Immature natural killer cell (primary cell): ENCODE measurements around the gene OGDH. TPM values are rescaled to one million over a fixed set of nuclear protein-coding genes. Genes with fewer than 3 reads are reported as not detected.
"Not testable (repeated sequence)": the region's sequence is repeated elsewhere in the genome, so short reads cannot be mapped to it uniquely, and the experiment has no call there.

Experiments used
- DNase-seq, 3 donors: peaks; one replicate each; pipeline ENCODE4 v3.0.0; 2022; ENCODE audit warnings: mixed read lengths in 1 of 3
- H3K27ac Mint-ChIP-seq, 6 donors: one replicate each; pipeline ENCODE4 v1.8.0; 2020; ENCODE audit warnings: mixed read lengths in 6 of 6, mild to moderate bottlenecking in 5 of 6, inconsistent platforms in 4 of 6, moderate library complexity in 3 of 6
- H3K27me3 Mint-ChIP-seq, 3 donors: one replicate each; pipeline ENCODE4 v1.8.0; 2020 to 2021; ENCODE audit warnings: low read depth in 3 of 3, mild to moderate bottlenecking in 3 of 3, mixed read lengths in 3 of 3, moderate library complexity in 3 of 3, inconsistent platforms in 1 of 3
- H3K36me3 Mint-ChIP-seq, 3 donors: one replicate each; pipeline ENCODE4 v1.8.0; 2020; ENCODE audit warnings: mixed read lengths in 3 of 3, inconsistent platforms in 2 of 3, mild to moderate bottlenecking in 2 of 3
- H3K4me1 Mint-ChIP-seq, 2 donors: one replicate each; pipeline ENCODE4 v1.8.0; 2020; ENCODE audit warnings: inconsistent platforms in 2 of 2, mild to moderate bottlenecking in 2 of 2, mixed read lengths in 2 of 2, moderate library complexity in 1 of 2
- H3K4me3 Mint-ChIP-seq, 5 donors: one replicate each; pipeline ENCODE4 v1.8.0; 2020; ENCODE audit warnings: mild to moderate bottlenecking in 5 of 5, mixed read lengths in 5 of 5, inconsistent platforms in 3 of 5, moderate library complexity in 3 of 5
- H3K9me3 Mint-ChIP-seq, 6 donors: one replicate each; pipeline ENCODE4 v1.8.0; 2020; ENCODE audit warnings: mild to moderate bottlenecking in 6 of 6, mixed read lengths in 6 of 6, inconsistent platforms in 4 of 6, moderate library complexity in 3 of 6
- polyA plus RNA-seq, 3 donors: library from polyadenylated mRNA; unstranded; fragments of 300-500 nt; fragmentation: Illumina TruSeq; gene quantifications; one replicate each; pipeline ENCODE4 v1.2.3, GENCODE V29; 2021

The OGDH gene
- polyA plus RNA-seq, 3 donors from 2014 or later, result 24.3 to 44.4 (median 32.8) TPM

- Mint-ChIP-seq H3K36me3 (peaks cover 5 to 20% (median 12%) of the 10 kb centered on the region in 3 donors), H3K9me3 (no peaks in the 10 kb centered on the region), H3K4me1 (no peaks in the 10 kb centered on the region), H3K27me3 (peaks cover 0 to 1% (median 0%) of the 10 kb centered on the region in 3 donors), H3K4me3 (no peak overlapping the region), H3K27ac (peak overlapping the region in 1 of 6 donors; percentile 20)
- DNase-seq, result no peak
Observed at GRCh38 chr7:44685723-44686122, 79.3 kb downstream of the OGDH start.

DNA sequence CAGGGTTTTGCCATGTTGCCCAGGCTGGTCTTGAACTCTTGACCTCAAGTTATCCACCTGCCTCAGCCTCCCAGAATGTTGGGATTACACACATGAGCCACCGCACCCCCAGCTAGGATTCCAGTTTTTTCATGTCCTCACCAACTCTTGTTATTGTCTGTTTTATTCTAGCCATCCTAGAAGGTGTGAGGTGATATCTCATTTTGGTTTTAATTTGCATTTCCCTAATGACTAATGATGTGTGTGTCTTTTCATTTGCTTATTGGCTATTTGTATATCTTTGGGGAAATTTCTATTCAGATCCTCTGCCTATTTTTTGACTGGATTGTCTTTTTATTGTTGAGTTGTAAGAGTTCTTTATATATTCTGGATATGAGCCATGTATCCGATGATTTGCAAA lies 83.0 kb downstream of the OGDH start:
- H3K9me3 Mint-ChIP-seq, result no peaks in the 10 kb centered on the region
- no peak overlapping the region for H3K4me3 Mint-ChIP-seq
- H3K4me1 Mint-ChIP-seq, result no peaks in the 10 kb centered on the region
- no peaks in the 10 kb centered on the region for H3K27me3 Mint-ChIP-seq
- DNase-seq, result no peak
- H3K27ac Mint-ChIP-seq, result no peak overlapping the region
- H3K36me3 Mint-ChIP-seq, result peaks cover 4 to 31% (median 5%) of the 10 kb centered on the region in 3 donors

DNA sequence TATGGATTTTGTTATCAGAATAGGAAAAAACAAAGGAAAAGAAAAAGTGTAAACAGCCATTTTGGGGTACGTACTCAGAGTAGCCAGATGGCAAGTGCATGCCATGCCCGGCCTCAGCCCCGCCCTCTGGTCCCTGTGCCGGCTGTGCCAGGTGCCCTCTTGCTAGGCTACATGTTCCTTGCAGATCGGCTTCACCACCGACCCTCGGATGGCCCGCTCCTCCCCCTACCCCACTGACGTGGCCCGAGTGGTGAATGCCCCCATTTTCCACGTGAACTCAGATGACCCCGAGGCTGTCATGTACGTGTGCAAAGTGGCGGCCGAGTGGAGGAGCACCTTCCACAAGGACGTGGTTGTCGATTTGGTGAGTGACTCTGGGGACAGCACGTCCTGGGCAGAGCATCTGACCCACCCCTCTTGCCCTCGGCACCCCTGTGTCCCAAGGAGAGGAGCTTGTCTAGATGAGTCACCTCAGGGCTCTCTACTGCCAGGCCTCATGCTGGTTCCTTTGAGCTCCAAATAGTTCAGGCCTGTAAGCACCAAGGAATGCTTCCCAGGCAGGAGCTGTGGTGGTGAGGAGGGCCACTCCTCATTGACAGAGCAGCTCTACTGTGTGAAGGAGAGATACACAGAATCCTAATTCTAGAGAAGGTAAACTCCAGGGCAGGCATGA lies 87.3 kb downstream of the OGDH start:
- Mint-ChIP-seq H3K9me3 (no peaks in the 10 kb centered on the region), H3K4me1 (no peaks in the 10 kb centered on the region), H3K36me3 (peaks cover 16 to 57% (median 22%) of the 10 kb centered on the region in 3 donors), H3K27me3 (peaks cover 0 to 3% (median 0%) of the 10 kb centered on the region in 3 donors), H3K27ac (no peak overlapping the region), H3K4me3 (no peak overlapping the region)
- no peak for DNase-seq

GRCh38 chr7:44694326-44694725 lies 87.9 kb downstream of the OGDH start:
- DNase-seq, result no peak
- Mint-ChIP-seq H3K4me1 (no peaks in the 10 kb centered on the region), H3K36me3 (peaks cover 16 to 58% (median 23%) of the 10 kb centered on the region in 3 donors), H3K27me3 (peaks cover 0 to 3% (median 0%) of the 10 kb centered on the region in 3 donors), H3K4me3 (no peak overlapping the region), H3K9me3 (no peaks in the 10 kb centered on the region), H3K27ac (no peak overlapping the region)

DNA sequence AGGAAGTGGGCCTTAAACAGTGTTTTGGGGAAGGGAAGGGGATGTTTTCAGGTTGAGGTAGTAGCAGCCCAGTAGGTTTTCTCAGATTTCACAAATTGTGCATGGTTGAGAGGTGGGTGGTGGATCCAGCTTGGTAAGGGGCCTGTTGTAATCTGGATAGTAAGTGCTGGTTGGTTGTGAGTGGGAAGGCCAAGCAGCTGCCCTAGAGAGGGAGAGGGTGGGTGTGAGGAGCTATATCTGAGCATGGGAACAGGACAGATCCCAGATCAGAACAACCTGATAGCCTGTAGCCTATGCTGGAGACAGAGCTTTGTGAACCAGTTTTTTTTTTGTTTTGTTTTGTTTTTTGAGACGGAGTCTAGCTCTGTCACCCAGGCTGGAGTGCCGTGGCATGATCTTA lies 88.3 kb downstream of the OGDH start:
- Mint-ChIP-seq H3K27ac (no peak overlapping the region), H3K36me3 (peaks cover 16 to 58% (median 27%) of the 10 kb centered on the region in 3 donors), H3K4me3 (no peak overlapping the region)

GRCh38 chr7:44695756-44696155 lies 89.3 kb downstream of the OGDH start:
- peaks cover 0 to 3% (median 0%) of the 10 kb centered on the region in 3 donors for H3K27me3 Mint-ChIP-seq
- no peaks in the 10 kb centered on the region for H3K4me1 Mint-ChIP-seq
- H3K27ac Mint-ChIP-seq, result no peak overlapping the region
- H3K4me3 Mint-ChIP-seq, result no peak overlapping the region
- no peaks in the 10 kb centered on the region for H3K9me3 Mint-ChIP-seq
- DNase-seq, result no peak
- peaks cover 16 to 58% (median 31%) of the 10 kb centered on the region in 3 donors for H3K36me3 Mint-ChIP-seq

More for the DNA sequence above, 88.3 kb downstream of the OGDH start:
- no peaks in the 10 kb centered on the region for H3K9me3 Mint-ChIP-seq
- H3K27me3 Mint-ChIP-seq, result peaks cover 0 to 3% (median 0%) of the 10 kb centered on the region in 3 donors
- H3K4me1 Mint-ChIP-seq, result no peaks in the 10 kb centered on the region
- DNase-seq, result no peak

DNA sequence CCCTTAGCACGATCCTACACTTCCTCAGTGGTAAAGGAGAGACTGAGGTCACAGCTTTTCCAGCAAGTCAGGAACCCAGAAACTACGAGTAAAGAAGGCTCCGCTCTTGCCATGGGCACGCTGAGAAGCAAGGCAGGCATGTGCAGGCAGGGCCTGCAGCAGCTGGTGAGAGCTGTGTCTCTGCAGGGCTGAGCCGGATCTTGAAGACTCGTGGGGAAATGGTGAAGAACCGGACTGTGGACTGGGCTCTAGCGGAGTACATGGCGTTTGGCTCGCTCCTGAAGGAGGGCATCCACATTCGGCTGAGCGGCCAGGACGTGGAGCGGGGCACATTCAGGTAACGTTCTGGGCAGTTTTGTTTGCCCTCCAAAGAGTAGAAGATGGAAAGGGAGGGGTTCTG lies 90.3 kb downstream of the OGDH start:
- H3K27ac Mint-ChIP-seq, result no peak overlapping the region
- H3K27me3 Mint-ChIP-seq, result peaks cover 0 to 3% (median 0%) of the 10 kb centered on the region in 3 donors
- H3K9me3 Mint-ChIP-seq, result no peaks in the 10 kb centered on the region

GRCh38 chr7:44697136-44698045 lies 91.0 kb downstream of the OGDH start:
- H3K27me3 Mint-ChIP-seq, result peaks cover 0 to 3% (median 0%) of the 10 kb centered on the region in 3 donors
- no peaks in the 10 kb centered on the region for H3K9me3 Mint-ChIP-seq
- DNase-seq, result no peak
- H3K27ac Mint-ChIP-seq, result peak overlapping the region in 1 of 6 donors; percentile 17
- peaks cover 16 to 52% (median 37%) of the 10 kb centered on the region in 3 donors for H3K36me3 Mint-ChIP-seq
- H3K4me3 Mint-ChIP-seq, result no peak overlapping the region
- H3K4me1 Mint-ChIP-seq, result no peaks in the 10 kb centered on the region

More for the DNA sequence above, 90.3 kb downstream of the OGDH start:
- Mint-ChIP-seq H3K36me3 (peaks cover 16 to 56% (median 37%) of the 10 kb centered on the region in 3 donors), H3K4me1 (no peaks in the 10 kb centered on the region), H3K4me3 (no peak overlapping the region)
- DNase-seq, result no peak

GRCh38 chr7:44698046-44698580 lies 91.7 kb downstream of the OGDH start:
- peaks cover 16 to 51% (median 37%) of the 10 kb centered on the region in 3 donors for H3K36me3 Mint-ChIP-seq

GRCh38 chr7:44699598-44699997 lies 93.2 kb downstream of the OGDH start:
- not testable (repeated sequence) for H3K9me3 Mint-ChIP-seq, DNase-seq, H3K27me3 Mint-ChIP-seq, H3K4me1 Mint-ChIP-seq, H3K4me3 Mint-ChIP-seq
- Mint-ChIP-seq H3K36me3 (peaks cover 10 to 45% (median 38%) of the 10 kb centered on the region in 3 donors), H3K27ac (peak overlapping the region in 1 of 6 donors; percentile 21)

More at GRCh38 chr7:44698046-44698580, 91.7 kb downstream of the OGDH start:
- Mint-ChIP-seq H3K4me1 (no peaks in the 10 kb centered on the region), H3K27me3 (peaks cover 0 to 3% (median 0%) of the 10 kb centered on the region in 3 donors), H3K4me3 (no peak overlapping the region), H3K27ac (no peak overlapping the region), H3K9me3 (no peaks in the 10 kb centered on the region)
- no peak for DNase-seq

- Mint-ChIP-seq H3K27me3 (peaks cover 0 to 3% (median 0%) of the 10 kb centered on the region in 3 donors), H3K4me1 (no peaks in the 10 kb centered on the region), H3K27ac (peak overlapping the region in 1 of 6 donors; percentile 69), H3K4me3 (no peak overlapping the region), H3K9me3 (no peaks in the 10 kb centered on the region), H3K36me3 (peaks cover 8 to 43% (median 37%) of the 10 kb centered on the region in 3 donors)
- DNase-seq, result no peak
Observed at GRCh38 chr7:44700322-44700721, 93.9 kb downstream of the OGDH start.

- not testable (repeated sequence) for H3K27ac Mint-ChIP-seq, H3K27me3 Mint-ChIP-seq, H3K4me1 Mint-ChIP-seq, DNase-seq, H3K4me3 Mint-ChIP-seq, H3K9me3 Mint-ChIP-seq
- H3K36me3 Mint-ChIP-seq, result peaks cover 3 to 35% (median 26%) of the 10 kb centered on the region in 3 donors
Observed at GRCh38 chr7:44703391-44703790, 97.0 kb downstream of the OGDH start.

DNA sequence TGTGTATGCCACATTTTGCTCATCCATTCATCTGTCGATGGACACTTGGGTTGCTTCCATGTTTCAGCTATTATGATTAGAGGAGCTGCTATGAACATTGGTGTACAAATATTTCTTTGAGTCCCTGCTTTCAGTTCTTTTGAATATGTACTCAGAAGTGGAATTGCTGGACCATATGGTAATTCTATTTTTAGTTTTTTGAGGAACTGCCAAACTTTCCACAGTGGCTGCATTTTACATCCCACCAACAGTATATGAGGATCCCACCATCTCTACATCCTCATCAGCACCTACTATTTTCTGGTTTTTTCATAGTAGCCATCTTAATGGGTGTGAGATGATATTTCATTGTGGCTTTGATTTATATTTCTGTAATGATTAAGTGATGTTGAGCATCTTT lies 97.5 kb downstream of the OGDH start:
- no peaks in the 10 kb centered on the region for H3K9me3 Mint-ChIP-seq
- peaks cover 3 to 35% (median 26%) of the 10 kb centered on the region in 3 donors for H3K36me3 Mint-ChIP-seq
- no peaks in the 10 kb centered on the region for H3K27me3 Mint-ChIP-seq
- H3K27ac Mint-ChIP-seq, result peak overlapping the region in 1 of 6 donors; percentile 34
- no peak overlapping the region for H3K4me3 Mint-ChIP-seq
- no peaks in the 10 kb centered on the region for H3K4me1 Mint-ChIP-seq
- DNase-seq, result no peak

GRCh38 chr7:44705434-44705833 lies 99.0 kb downstream of the OGDH start:
- no peaks in the 10 kb centered on the region for H3K27me3 Mint-ChIP-seq
- no peaks in the 10 kb centered on the region for H3K9me3 Mint-ChIP-seq
- DNase-seq, result no peak
- H3K4me3 Mint-ChIP-seq, result no peak overlapping the region
- peak overlapping the region in 1 of 6 donors; percentile 45 for H3K27ac Mint-ChIP-seq
- H3K4me1 Mint-ChIP-seq, result no peaks in the 10 kb centered on the region
- peaks cover 3 to 33% (median 26%) of the 10 kb centered on the region in 3 donors for H3K36me3 Mint-ChIP-seq
